ENCODE results near the gene WDR62.

Gene WDR62

GRCh38 chr19:36113894-36114720 is 59.4 kb downstream of the WDR62 start (continued):
- TF ChIP-seq ZSCAN16 (tag by site-specific recombination; IDR thresholded peaks at IDR 0.05) (peak; percentile 54; the same call in 1 of the 2 replicates), ZSCAN4 (tag by site-specific recombination; IDR thresholded peaks at IDR 0.05) (no peak), ZNF266 (tag by site-specific recombination; IDR thresholded peaks at IDR 0.05; ENCODE audit: low read depth) (no peak), SP3 (tag by site-specific recombination; IDR thresholded peaks at IDR 0.05) (no peak), SCRT2 (tag by site-specific recombination; IDR thresholded peaks at IDR 0.05) (no peak), ZNF560 (tag by site-specific recombination; IDR thresholded peaks at IDR 0.05; ENCODE audit: borderline replicate concordance) (no peak), ZNF16 (tag by site-specific recombination; IDR thresholded peaks at IDR 0.05; ENCODE audit: low read depth) (no peak), PATZ1 (tag by site-specific recombination; IDR thresholded peaks at IDR 0.05) (peak; percentile 81; the same call in 1 of the 2 replicates), ZNF23 (tag by site-specific recombination; IDR thresholded peaks at IDR 0.05; ENCODE audit: borderline replicate concordance) (peak; percentile 42; the same call in 1 of the 2 replicates), GFI1B (tag by site-specific recombination; IDR thresholded peaks at IDR 0.05) (peak; percentile 41; the same call in 1 of the 2 replicates), ZSCAN23 (tag by site-specific recombination; IDR thresholded peaks at IDR 0.05) (no peak), GLI2 (tag by site-specific recombination; IDR thresholded peaks at IDR 0.05; ENCODE audit: borderline replicate concordance, low read depth) (no peak), ZNF514 (tag by site-specific recombination; IDR thresholded peaks at IDR 0.05) (no peak), ZNF785 (tag by site-specific recombination; IDR thresholded peaks at IDR 0.05) (no peak), EGR2 (tag by site-specific recombination; IDR thresholded peaks at IDR 0.05; ENCODE audit: low read depth) (peak; percentile 73; the same call in 1 of the 2 replicates), ZBTB21 (tag by site-specific recombination; IDR thresholded peaks at IDR 0.05) (peak; percentile 70), ZNF280D (tag by site-specific recombination; IDR thresholded peaks at IDR 0.05) (no peak), ZNF600 (tag by site-specific recombination; IDR thresholded peaks at IDR 0.05) (no peak), HIC1 (tag by site-specific recombination; IDR thresholded peaks at IDR 0.05) (peak; percentile 15; the same call in 1 of the 2 replicates), ZNF37A (tag by site-specific recombination; IDR thresholded peaks at IDR 0.05) (no peak), ZNF18 (tag by site-specific recombination; IDR thresholded peaks at IDR 0.05) (no peak; the same call in 1 of the 2 replicates), ZIC2 (tag by site-specific recombination; IDR thresholded peaks at IDR 0.05) (peak; percentile 34; the same call in 1 of the 2 replicates), ZFHX2 (tag by site-specific recombination; conservative IDR thresholded peaks at IDR 0.05) (peak; percentile 76), ZNF174 (tag by site-specific recombination; IDR thresholded peaks at IDR 0.05) (no peak), ZNF362 (tag by site-specific recombination; IDR thresholded peaks at IDR 0.05) (no peak), ZNF2 (tag by site-specific recombination; IDR thresholded peaks at IDR 0.05) (peak; percentile 100), ZNF202 (tag by site-specific recombination; IDR thresholded peaks at IDR 0.05; ENCODE audit: borderline replicate concordance) (no peak), ZNF510 (tag by site-specific recombination; IDR thresholded peaks at IDR 0.05; ENCODE audit: insufficient replicate concordance) (no peak)

All from HEK293 (cell line).